ACC112 (cell line): ENCODE measurements around the gene ANK3.
A peak's percentile ranks its signal among the peaks of the same experiment; 100 is the strongest.

Source experiments
- H2AFZ ChIP-seq: fragments of 200-600 bp; sonication (generic); one replicate; pipeline ENCODE4 v1.6.0; 2017; ENCODE audit warnings: antibody characterized with exemption, low read length; ENCODE audit not compliant: unreplicated experiment
- H3K27ac ChIP-seq: fragments of 200-600 bp; sonication (generic); 2 replicates; pipeline ENCODE4 v1.5.1; 2014; ENCODE audit warnings: low read depth, mild to moderate bottlenecking, antibody characterized with exemption, low read length, moderate library complexity
- H3K27me3 ChIP-seq: fragments of 200-600 bp; sonication (generic); 2 replicates; pipeline ENCODE4 v1.6.1; 2014; ENCODE audit warnings: mild to moderate bottlenecking, antibody characterized with exemption, low read length, moderate library complexity, mixed read lengths; ENCODE audit not compliant: insufficient read depth
- H3K36me3 ChIP-seq: fragments of 200-600 bp; sonication (generic); 2 replicates; pipeline ENCODE4 v1.6.1; 2016; ENCODE audit warnings: mild to moderate bottlenecking, antibody characterized with exemption, low read length, moderate library complexity, mixed read lengths; ENCODE audit not compliant: insufficient read depth
- H3K4me1 ChIP-seq: fragments of 200-600 bp; sonication (generic); one replicate; pipeline ENCODE4 v1.6.1; 2016; ENCODE audit warnings: low read length, mixed read lengths; ENCODE audit not compliant: insufficient read depth, unreplicated experiment, control insufficient read depth
- H3K4me3 ChIP-seq: fragments of 200-600 bp; sonication (generic); 2 replicates; pipeline ENCODE4 v1.5.1; 2014; ENCODE audit warnings: mild to moderate bottlenecking, low read depth, low read length
- H3K79me2 ChIP-seq: fragments of 200-600 bp; sonication (generic); one replicate; pipeline ENCODE4 v1.6.0; 2016; ENCODE audit warnings: low read length; ENCODE audit not compliant: control insufficient read depth, unreplicated experiment, insufficient read depth

Gene ANK3

GRCh38 chr10:60310740-60311139, 78.9 kb downstream of the ANK3 start:
- Histone ChIP-seq H3K27ac (no peak overlapping the region), H3K36me3 (no peaks in the 10 kb centered on the region), H3K4me1 (peaks cover 36% of the 10 kb centered on the region), H3K4me3 (no peak overlapping the region), H3K27me3 (no peaks in the 10 kb centered on the region), H2AFZ (no peak overlapping the region), H3K79me2 (no peaks in the 10 kb centered on the region)

GRCh38 chr10:60309891-60310290, 79.8 kb downstream of the ANK3 start:
- H3K36me3 ChIP-seq = no peaks in the 10 kb centered on the region
- no peaks in the 10 kb centered on the region for H3K79me2 ChIP-seq

GRCh38 chr10:60309371-60309770, 80.3 kb downstream of the ANK3 start:
- H3K27ac ChIP-seq = no peak overlapping the region
- no peak overlapping the region for H2AFZ ChIP-seq
- H3K4me1 ChIP-seq = peaks cover 35% of the 10 kb centered on the region

More at GRCh38 chr10:60309891-60310290, 79.8 kb downstream of the ANK3 start:
- H3K4me1 ChIP-seq = peaks cover 37% of the 10 kb centered on the region
- H3K27ac ChIP-seq = no peak overlapping the region
- no peak overlapping the region for H2AFZ ChIP-seq
- H3K27me3 ChIP-seq = no peaks in the 10 kb centered on the region
- no peak overlapping the region for H3K4me3 ChIP-seq

GRCh38 chr10:60305380-60305892, 84.2 kb downstream of the ANK3 start:
- no peaks in the 10 kb centered on the region for H3K27me3 ChIP-seq
- peak overlapping the region; percentile 38 for H3K4me3 ChIP-seq
- H3K4me1 ChIP-seq = peaks cover 13% of the 10 kb centered on the region
- H3K79me2 ChIP-seq = no peaks in the 10 kb centered on the region
- peak overlapping the region; percentile 72 for H3K27ac ChIP-seq
- peak overlapping the region; percentile 96 for H2AFZ ChIP-seq
- no peaks in the 10 kb centered on the region for H3K36me3 ChIP-seq

More at GRCh38 chr10:60309371-60309770, 80.3 kb downstream of the ANK3 start:
- Histone ChIP-seq H3K4me3 (no peak overlapping the region), H3K79me2 (no peaks in the 10 kb centered on the region), H3K36me3 (no peaks in the 10 kb centered on the region), H3K27me3 (no peaks in the 10 kb centered on the region)

- peak overlapping the region; percentile 96 for H2AFZ ChIP-seq
- H3K36me3 ChIP-seq = no peaks in the 10 kb centered on the region
- H3K27ac ChIP-seq = peak overlapping the region; percentile 72
- peaks cover 13% of the 10 kb centered on the region for H3K4me1 ChIP-seq
- no peaks in the 10 kb centered on the region for H3K27me3 ChIP-seq
- H3K4me3 ChIP-seq = peak overlapping the region; percentile 38
- no peaks in the 10 kb centered on the region for H3K79me2 ChIP-seq
These were observed 84.8 kb downstream of the ANK3 start for GRCh38 chr10:60304829-60305379.

- no peak overlapping the region for H3K27ac ChIP-seq
- no peak overlapping the region for H2AFZ ChIP-seq
- H3K4me3 ChIP-seq = no peak overlapping the region
- no peaks in the 10 kb centered on the region for H3K27me3 ChIP-seq
- H3K4me1 ChIP-seq = peaks cover 13% of the 10 kb centered on the region
- no peaks in the 10 kb centered on the region for H3K79me2 ChIP-seq
- no peaks in the 10 kb centered on the region for H3K36me3 ChIP-seq
These were observed 85.9 kb downstream of the ANK3 start for GRCh38 chr10:60303778-60304177.

- no peak overlapping the region for H3K4me3 ChIP-seq
These were observed 89.5 kb downstream of the ANK3 start for GRCh38 chr10:60299961-60300883.

GRCh38 chr10:60299390-60299778, 90.3 kb downstream of the ANK3 start:
- no peaks in the 10 kb centered on the region for H3K79me2 ChIP-seq
- H3K36me3 ChIP-seq = no peaks in the 10 kb centered on the region
- H3K27ac ChIP-seq = no peak overlapping the region
- no peak overlapping the region for H3K4me3 ChIP-seq
- no peak overlapping the region for H2AFZ ChIP-seq
- H3K4me1 ChIP-seq = no peaks in the 10 kb centered on the region
- H3K27me3 ChIP-seq = no peaks in the 10 kb centered on the region

More at GRCh38 chr10:60299961-60300883, 89.5 kb downstream of the ANK3 start:
- H3K27ac ChIP-seq = no peak overlapping the region
- H3K4me1 ChIP-seq = peaks cover 6% of the 10 kb centered on the region
- H3K79me2 ChIP-seq = no peaks in the 10 kb centered on the region
- H3K36me3 ChIP-seq = no peaks in the 10 kb centered on the region
- no peaks in the 10 kb centered on the region for H3K27me3 ChIP-seq
- no peak overlapping the region for H2AFZ ChIP-seq

GRCh38 chr10:60298408-60299389, 91.0 kb downstream of the ANK3 start:
- Histone ChIP-seq H2AFZ (no peak overlapping the region), H3K36me3 (no peaks in the 10 kb centered on the region), H3K27ac (no peak overlapping the region), H3K4me3 (no peak overlapping the region), H3K4me1 (no peaks in the 10 kb centered on the region), H3K79me2 (no peaks in the 10 kb centered on the region), H3K27me3 (no peaks in the 10 kb centered on the region)

- no peak overlapping the region for H2AFZ ChIP-seq
- no peaks in the 10 kb centered on the region for H3K27me3 ChIP-seq
- H3K4me3 ChIP-seq = no peak overlapping the region
- H3K27ac ChIP-seq = no peak overlapping the region
- H3K4me1 ChIP-seq = peaks cover 4% of the 10 kb centered on the region
- H3K36me3 ChIP-seq = no peaks in the 10 kb centered on the region
- no peaks in the 10 kb centered on the region for H3K79me2 ChIP-seq
These were observed 93.6 kb downstream of the ANK3 start for GRCh38 chr10:60296073-60296472.
